ENCODE data around the gene SYNPR. TPM values are rescaled to one million over a fixed set of nuclear protein-coding genes. Genes with fewer than 3 reads are reported as not detected.

Gene SYNPR
- total RNA-seq, 1 experiment from 2014 or later: not detected

DNA sequence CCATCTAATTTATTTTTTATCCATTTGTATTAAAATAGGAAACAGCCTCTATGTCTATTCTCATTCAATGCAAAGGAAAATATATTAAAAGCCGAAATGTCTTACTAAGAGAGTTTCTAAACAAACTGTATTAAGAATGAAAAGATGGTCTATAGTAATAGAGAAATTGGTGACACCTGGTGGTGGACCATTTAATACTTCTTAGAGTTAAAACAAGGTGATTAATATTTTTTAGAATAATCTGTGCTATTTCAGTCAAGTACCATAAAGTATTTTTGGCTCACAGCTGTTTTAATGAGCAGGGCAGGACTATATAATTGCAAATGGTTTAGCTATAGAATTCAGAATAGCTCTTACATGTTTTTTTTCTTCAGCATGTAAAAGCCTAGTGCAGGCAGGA is 55.7 kb downstream of the SYNPR start:
- TF ChIP-seq EZH2phosphoT487 (IDR thresholded peaks at IDR 0.05; ENCODE audit: borderline replicate concordance, low read length) (no peak), EZH2 (IDR thresholded peaks at IDR 0.05; ENCODE audit: low read length, unreplicated experiment) (no peak)
- TF ChIP-seq, protein P1, sequence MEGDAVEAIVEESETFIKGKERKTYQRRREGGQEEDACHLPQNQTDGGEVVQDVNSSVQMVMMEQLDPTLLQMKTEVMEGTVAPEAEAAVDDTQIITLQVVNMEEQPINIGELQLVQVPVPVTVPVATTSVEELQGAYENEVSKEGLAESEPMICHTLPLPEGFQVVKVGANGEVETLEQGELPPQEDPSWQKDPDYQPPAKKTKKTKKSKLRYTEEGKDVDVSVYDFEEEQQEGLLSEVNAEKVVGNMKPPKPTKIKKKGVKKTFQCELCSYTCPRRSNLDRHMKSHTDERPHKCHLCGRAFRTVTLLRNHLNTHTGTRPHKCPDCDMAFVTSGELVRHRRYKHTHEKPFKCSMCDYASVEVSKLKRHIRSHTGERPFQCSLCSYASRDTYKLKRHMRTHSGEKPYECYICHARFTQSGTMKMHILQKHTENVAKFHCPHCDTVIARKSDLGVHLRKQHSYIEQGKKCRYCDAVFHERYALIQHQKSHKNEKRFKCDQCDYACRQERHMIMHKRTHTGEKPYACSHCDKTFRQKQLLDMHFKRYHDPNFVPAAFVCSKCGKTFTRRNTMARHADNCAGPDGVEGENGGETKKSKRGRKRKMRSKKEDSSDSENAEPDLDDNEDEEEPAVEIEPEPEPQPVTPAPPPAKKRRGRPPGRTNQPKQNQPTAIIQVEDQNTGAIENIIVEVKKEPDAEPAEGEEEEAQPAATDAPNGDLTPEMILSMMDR (conservative IDR thresholded peaks at IDR 0.05; ENCODE audit: low read depth, low read length): peak; percentile 58
- intact Hi-C loops (cut with micrococcal nuclease): loop anchor here (1.0 kb wide), 1 partner anchor 712 kb away; no protein-coding TSS in a partner anchor
- no peaks in the 10 kb centered on the region for H4K20me1 ChIP-seq (ENCODE audit: low read length)
- no peaks in the 10 kb centered on the region for H3K79me2 ChIP-seq (ENCODE audit: low read length)
- H3K9me2 ChIP-seq (replicated peaks; ENCODE audit: low read length): no peaks in the 10 kb centered on the region
- no peaks in the 10 kb centered on the region for H3F3A ChIP-seq (ENCODE audit: low read length, unreplicated experiment)
- BruUV-seq (replicated peaks): no TSS peak
- H2AFZ ChIP-seq (ENCODE audit: low read length): no peak overlapping the region
- CTCF ChIA-PET: no interaction called here
- DNase-seq (peak; percentile 35), ATAC-seq (no peak)
- no peaks in the 10 kb centered on the region for H3K4me1 ChIP-seq (ENCODE audit: insufficient read depth, low read length)
- no peak overlapping the region for H3K4me3 ChIP-seq (ENCODE audit: low read length)
- H3K27ac ChIP-seq (ENCODE audit: low read length): no peak overlapping the region
- H3K9me3 ChIP-seq (ENCODE audit: low read length): no peaks in the 10 kb centered on the region
- no peaks in the 10 kb centered on the region for H3K27me3 ChIP-seq (ENCODE audit: low read length)
- POLR2A ChIA-PET (ENCODE audit: unreplicated experiment): no interaction called here
- no peak overlapping the region for H3K9ac ChIP-seq (ENCODE audit: low read length)
- H3K4me2 ChIP-seq (ENCODE audit: low read length): no peak overlapping the region
- H3K36me3 ChIP-seq (ENCODE audit: low read depth, low read length): no peaks in the 10 kb centered on the region

DNA sequence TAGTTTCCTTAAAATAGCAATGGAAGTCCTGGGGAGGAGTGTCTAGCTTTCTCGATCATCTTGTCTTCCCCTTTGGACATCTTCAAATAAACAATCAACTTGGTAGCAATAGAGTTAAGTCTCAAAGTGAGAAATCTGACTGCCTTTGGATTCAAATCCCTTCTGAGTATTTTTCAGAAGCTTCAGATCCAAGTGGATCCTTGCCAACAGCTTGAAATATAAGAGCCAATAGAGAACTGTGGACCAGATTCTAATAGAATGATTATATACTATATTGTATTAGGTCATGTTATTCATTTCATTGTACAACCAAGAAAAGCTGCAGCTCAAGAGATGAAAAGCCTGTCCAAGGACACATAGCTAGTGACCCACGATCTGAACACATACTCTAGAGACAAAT is 60.2 kb downstream of the SYNPR start:
- Histone ChIP-seq H3K27me3 (ENCODE audit: low read length) (no peaks in the 10 kb centered on the region), H3K27ac (ENCODE audit: low read length) (no peak overlapping the region), H3K4me3 (ENCODE audit: low read length) (no peak overlapping the region), H3K9me2 (replicated peaks; ENCODE audit: low read length) (no peaks in the 10 kb centered on the region), H3F3A (ENCODE audit: low read length, unreplicated experiment) (no peaks in the 10 kb centered on the region), H2AFZ (ENCODE audit: low read length) (no peak overlapping the region), H3K9ac (ENCODE audit: low read length) (no peak overlapping the region), H4K20me1 (ENCODE audit: low read length) (no peaks in the 10 kb centered on the region), H3K9me3 (ENCODE audit: low read length) (no peaks in the 10 kb centered on the region), H3K36me3 (ENCODE audit: low read depth, low read length) (no peaks in the 10 kb centered on the region), H3K4me2 (ENCODE audit: low read length) (no peak overlapping the region), H3K4me1 (ENCODE audit: insufficient read depth, low read length) (peaks cover 2% of the 10 kb centered on the region; the same call in 1 of the 2 replicates), H3K79me2 (ENCODE audit: low read length) (no peaks in the 10 kb centered on the region)
- no TSS peak for BruUV-seq (replicated peaks)
- TF ChIP-seq, protein P1 (conservative IDR thresholded peaks at IDR 0.05; ENCODE audit: low read depth, low read length): no peak
- TF ChIP-seq EZH2phosphoT487 (IDR thresholded peaks at IDR 0.05; ENCODE audit: borderline replicate concordance, low read length) (no peak), EZH2 (IDR thresholded peaks at IDR 0.05; ENCODE audit: low read length, unreplicated experiment) (no peak)
- no peak for DNase-seq
- intact Hi-C loops (cut with micrococcal nuclease): no loop called here
- POLR2A ChIA-PET (ENCODE audit: unreplicated experiment): no interaction called here
- CTCF ChIA-PET: no interaction called here
- ATAC-seq: no peak

DNA sequence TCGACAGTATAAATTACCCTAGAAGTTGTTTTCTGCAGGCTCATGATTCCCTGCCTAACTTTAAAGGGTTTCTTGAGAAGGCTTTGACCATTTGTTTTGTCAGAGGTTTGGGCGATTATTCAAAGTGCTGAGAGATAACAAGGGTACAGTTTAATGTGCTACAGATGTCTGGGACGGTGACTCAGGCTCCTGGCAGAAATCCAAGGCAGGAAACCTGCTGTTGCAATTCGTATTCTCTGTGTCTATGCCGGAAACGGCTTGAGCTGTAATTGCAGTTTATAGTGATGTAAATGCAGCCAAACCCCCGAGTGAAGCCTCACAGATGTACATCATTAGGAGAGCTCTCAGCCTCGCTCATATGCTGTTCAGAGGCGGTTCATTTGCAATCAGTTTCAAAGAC is 65.6 kb downstream of the SYNPR start:
- Histone ChIP-seq H3K27me3 (ENCODE audit: low read length) (peaks cover 4% of the 10 kb centered on the region; the same call in 1 of the 2 replicates), H3K36me3 (ENCODE audit: low read depth, low read length) (no peaks in the 10 kb centered on the region), H3K27ac (ENCODE audit: low read length) (no peak overlapping the region), H3K4me1 (ENCODE audit: insufficient read depth, low read length) (peaks cover 17% of the 10 kb centered on the region), H3F3A (ENCODE audit: low read length, unreplicated experiment) (no peaks in the 10 kb centered on the region), H3K79me2 (ENCODE audit: low read length) (no peaks in the 10 kb centered on the region), H3K4me3 (ENCODE audit: low read length) (no peak overlapping the region), H3K9me2 (replicated peaks; ENCODE audit: low read length) (no peaks in the 10 kb centered on the region), H3K4me2 (ENCODE audit: low read length) (peak overlapping the region; percentile 38; the same call in 1 of the 2 replicates), H3K9ac (ENCODE audit: low read length) (no peak overlapping the region), H4K20me1 (ENCODE audit: low read length) (no peaks in the 10 kb centered on the region), H2AFZ (ENCODE audit: low read length) (no peak overlapping the region), H3K9me3 (ENCODE audit: low read length) (no peaks in the 10 kb centered on the region)
- TF ChIP-seq EZH2phosphoT487 (IDR thresholded peaks at IDR 0.05; ENCODE audit: borderline replicate concordance, low read length) (no peak), EZH2 (IDR thresholded peaks at IDR 0.05; ENCODE audit: low read length, unreplicated experiment) (no peak)
- TF ChIP-seq, protein P1 (conservative IDR thresholded peaks at IDR 0.05; ENCODE audit: low read depth, low read length): no peak
- ChIA-PET POLR2A (ENCODE audit: unreplicated experiment) (no interaction called here), CTCF (interaction anchor here (0.6 kb wide), 1 partner anchor 124 kb away, joined by 6 read pairs; no protein-coding TSS in a partner anchor)
- no TSS peak for BruUV-seq (replicated peaks)
- intact Hi-C loops (cut with micrococcal nuclease): no loop called here
- DNase-seq: peak; percentile 90
- ATAC-seq: peak; percentile 88

Measured in PC-3 (cell line).